ENCODE measurements around the gene RFTN1. TPM values are rescaled to one million over a fixed set of nuclear protein-coding genes. Genes with fewer than 3 reads are reported as not detected.

Gene RFTN1
- total and polyA plus RNA-seq, 2 of the 8 experiments (the other 6 are each of a cell fraction or from before 2014, with no cell fraction given): 4.6 to 6.7 TPM

DNA sequence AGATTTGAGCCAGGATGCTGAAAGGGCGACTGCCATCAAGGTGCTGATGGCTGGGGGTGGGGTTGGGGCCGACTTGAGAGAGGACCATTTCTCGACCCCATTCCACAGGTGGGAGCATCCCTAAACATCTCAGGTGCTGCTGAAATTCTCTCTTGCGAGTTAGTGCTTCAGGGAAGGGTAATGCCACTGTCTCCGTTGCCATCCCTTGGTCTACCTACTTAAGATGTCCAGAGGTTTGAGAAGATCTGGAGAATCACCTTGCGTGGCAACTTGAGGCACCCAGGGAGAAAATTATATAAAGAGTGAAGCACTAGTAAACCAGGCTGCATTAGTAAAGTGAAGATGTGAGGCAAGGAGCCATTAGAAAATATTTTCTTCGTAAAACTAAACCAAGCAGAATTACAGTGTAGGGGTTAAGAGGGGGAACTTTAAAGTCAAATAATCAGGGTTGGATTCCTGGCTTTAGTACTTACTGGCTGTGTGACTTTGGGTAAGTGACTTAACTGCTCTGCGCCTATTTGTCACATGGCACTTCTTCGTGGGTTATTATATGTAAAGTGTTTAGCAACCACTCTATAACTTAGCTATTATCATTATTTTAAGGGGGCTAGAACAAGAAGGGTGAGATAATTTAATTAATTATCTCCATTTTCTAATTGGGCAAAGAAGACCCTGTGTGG, 662 bp upstream of the RFTN1 start:
- peaks cover 4 to 20% (median 6%) of the 10 kb centered on the region in 4 experiments for H3K4me1 ChIP-seq (replicated peaks in 1 of 4; ENCODE audit: control insufficient read depth in 3 of 4, insufficient read depth in 4 of 4, low read length in 3 of 4)
- no peak overlapping the region for H2BK20ac ChIP-seq (ENCODE audit: low read length)
- peak overlapping the region; percentile 91; the same call in 1 of the 2 replicates for H2AFZ ChIP-seq (ENCODE audit: low read length)
- H3K27me3 ChIP-seq (replicated peaks in 1 of 4; ENCODE audit: control insufficient read depth in 3 of 4, extremely low read depth in 1 of 4, insufficient read depth in 3 of 4, low read length in 3 of 4): peaks cover 15 to 33% (median 31%) of the 10 kb centered on the region in 4 experiments
- ChIA-PET POLR2A (ENCODE audit: partially characterized antibody) (no interaction called here), CTCF (ENCODE audit: partially characterized antibody) (interaction anchor here (1.0 to 1.6 kb wide), 4 partner anchors 145 to 213 kb away, joined by 3 to 6 read pairs (median 4); no protein-coding TSS in a partner anchor)
- peaks cover 10% of the 10 kb centered on the region; the same call in 1 of the 2 replicates for H3K23me2 ChIP-seq (ENCODE audit: low read depth, low read length)
- no peak overlapping the region for H2BK120ac ChIP-seq (replicated peaks; ENCODE audit: low read depth, low read length)
- H3K79me2 ChIP-seq (ENCODE audit: control insufficient read depth in 1 of 2, insufficient read depth in 2 of 2, low read length in 2 of 2): no peaks in the 10 kb centered on the region
- no peak for DNase-seq (ENCODE audit: low read depth in 1 of 2, low spot score in 2 of 2)
- FAIRE-seq: no peak
- no peak overlapping the region for H3K9ac ChIP-seq (replicated peaks in 1 of 4; ENCODE audit: extremely low read depth in 1 of 4, low read depth in 3 of 4, low read length in 3 of 4)
- no peak overlapping the region for H4K91ac ChIP-seq (replicated peaks; ENCODE audit: insufficient read length, low read length)
- H4K20me1 ChIP-seq (replicated peaks in 1 of 2; ENCODE audit: control insufficient read depth in 1 of 2, insufficient read depth in 2 of 2, low read length in 2 of 2): no peaks in the 10 kb centered on the region
- H3K4me2 ChIP-seq (ENCODE audit: insufficient read depth in 1 of 2, low read depth in 2 of 2, low read length in 2 of 2): peak overlapping the region; percentile 96 to 98
- H3K14ac ChIP-seq (ENCODE audit: insufficient read length): no peak overlapping the region
- H3K9me3 ChIP-seq (ENCODE audit: insufficient read depth in 2 of 2, low read depth in 1 of 2, low read length in 1 of 2): no peaks in the 10 kb centered on the region
- no peaks in the 10 kb centered on the region for H3K36me3 ChIP-seq (ENCODE audit: control insufficient read depth in 2 of 4, insufficient read depth in 4 of 4, low read length in 3 of 4)
- H3K4ac ChIP-seq (replicated peaks; ENCODE audit: insufficient read length, low read depth, low read length): no peak overlapping the region
- no peak overlapping the region for H3K18ac ChIP-seq (ENCODE audit: extremely low read depth, low read length)
- 54% methylated on average over 9 of the region's 9 CpGs; no CpG with 5 or more reads in 1 of the 2 experiments for WGBS, 2 experiments (ENCODE audit: extremely low coverage in 1 of 2, insufficient coverage in 1 of 2, insufficient read length in 1 of 2, insufficient replicate concordance in 2 of 2, low coverage in 1 of 2, low lambda C conversion rate in 2 of 2, missing lambda C conversion rate in 1 of 2)
- no peak overlapping the region for H3K56ac ChIP-seq (replicated peaks; ENCODE audit: insufficient read length, low read depth, low read length)
- no peak overlapping the region for H2BK5ac ChIP-seq (ENCODE audit: low read depth, low read length)
- TF ChIP-seq SP2 (IDR thresholded peaks at IDR 0.05; ENCODE audit: low read length) (no peak), KDM1A (IDR thresholded peaks at IDR 0.05; ENCODE audit: borderline replicate concordance, low read length) (peak; percentile 45; the same call in 1 of the 2 replicates)
- no peak overlapping the region for H2AK5ac ChIP-seq (ENCODE audit: low read depth, low read length)
- H3K4me3 ChIP-seq (ENCODE audit: extremely low read depth in 1 of 4, insufficient read depth in 2 of 4, low read depth in 3 of 4, low read length in 4 of 4): peak overlapping the region; percentile 50 to 84 (median 60); a peak in 6 of 8 replicates
- no peak overlapping the region for H3K27ac ChIP-seq (ENCODE audit: low read depth, low read length)
- H2BK12ac ChIP-seq (ENCODE audit: low read depth, low read length): no peak overlapping the region
- no peak overlapping the region for H4K8ac ChIP-seq (ENCODE audit: extremely low read depth, insufficient read depth, low read length)
- H3K23ac ChIP-seq (ENCODE audit: insufficient read length): no peak overlapping the region
- H3K79me1 ChIP-seq (ENCODE audit: low read depth, low read length): no peaks in the 10 kb centered on the region
- H4K5ac ChIP-seq (ENCODE audit: insufficient read length, low read depth, low read length): no peak overlapping the region
- H2BK15ac ChIP-seq (ENCODE audit: low read length): peak overlapping the region; percentile 40; the same call in 1 of the 2 replicates

Data from H1 (cell line).